Cardiac fibroblast (primary cell): ENCODE results near the gene GOT1.

Experiments
- DNase-seq, 2 donors: peaks; one replicate each; pipeline versions ENCODE4 v3.0.0 to v3.0.0-alpha.2; 2010; ENCODE audit warnings: low read depth in 2 of 2
- H3K4me3 ChIP-seq, 2 donors: replicated peaks in 1 of 2; 1 replicate in 1 of 2; 2 replicates in 1 of 2; pipeline ENCODE4 v1.5.1; 2011; ENCODE audit warnings: low read depth in 2 of 2, low read length in 2 of 2, mild to moderate bottlenecking in 2 of 2, moderate library complexity in 1 of 2
- TF ChIP-seq, protein P1 (sequence below): IDR thresholded peaks from one replicate; pipeline ENCODE4 v1.5.1; 2011; ENCODE audit warnings: low read depth, mild to moderate bottlenecking, low read length, inconsistent platforms

The GOT1 gene

DNA sequence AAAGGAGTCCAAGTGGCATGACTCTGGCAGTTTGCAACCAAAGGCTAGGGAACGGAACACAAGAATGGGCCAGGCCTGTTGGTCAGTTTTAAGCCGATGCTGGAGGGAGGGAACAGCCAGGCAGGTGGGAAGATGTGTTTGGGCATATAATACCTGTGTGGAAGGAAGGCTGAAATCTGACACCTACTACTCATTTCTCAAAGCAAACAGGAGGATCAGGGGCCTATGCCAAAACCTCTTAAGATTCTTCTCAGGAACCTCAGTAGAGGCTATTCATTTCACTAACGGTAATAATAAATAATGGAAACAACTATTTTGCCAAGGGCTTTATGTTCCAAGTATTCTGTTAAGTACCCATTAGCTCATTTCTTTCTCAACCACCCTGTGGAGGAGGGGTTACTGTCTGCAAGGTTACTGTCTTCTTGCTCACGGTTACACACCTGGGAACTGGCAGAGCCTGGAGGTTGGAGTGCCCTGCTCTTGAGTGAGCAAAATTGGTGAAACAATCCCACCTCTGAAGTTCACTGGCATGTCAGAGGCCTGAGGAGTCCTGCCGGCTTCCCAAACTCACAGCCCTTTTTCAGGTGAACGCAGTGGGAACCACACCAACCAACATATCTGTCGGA lies 35.5 kb downstream of the GOT1 start:
- DNase-seq = no peak
- no peak overlapping the region for H3K4me3 ChIP-seq
- TF ChIP-seq, protein P1, sequence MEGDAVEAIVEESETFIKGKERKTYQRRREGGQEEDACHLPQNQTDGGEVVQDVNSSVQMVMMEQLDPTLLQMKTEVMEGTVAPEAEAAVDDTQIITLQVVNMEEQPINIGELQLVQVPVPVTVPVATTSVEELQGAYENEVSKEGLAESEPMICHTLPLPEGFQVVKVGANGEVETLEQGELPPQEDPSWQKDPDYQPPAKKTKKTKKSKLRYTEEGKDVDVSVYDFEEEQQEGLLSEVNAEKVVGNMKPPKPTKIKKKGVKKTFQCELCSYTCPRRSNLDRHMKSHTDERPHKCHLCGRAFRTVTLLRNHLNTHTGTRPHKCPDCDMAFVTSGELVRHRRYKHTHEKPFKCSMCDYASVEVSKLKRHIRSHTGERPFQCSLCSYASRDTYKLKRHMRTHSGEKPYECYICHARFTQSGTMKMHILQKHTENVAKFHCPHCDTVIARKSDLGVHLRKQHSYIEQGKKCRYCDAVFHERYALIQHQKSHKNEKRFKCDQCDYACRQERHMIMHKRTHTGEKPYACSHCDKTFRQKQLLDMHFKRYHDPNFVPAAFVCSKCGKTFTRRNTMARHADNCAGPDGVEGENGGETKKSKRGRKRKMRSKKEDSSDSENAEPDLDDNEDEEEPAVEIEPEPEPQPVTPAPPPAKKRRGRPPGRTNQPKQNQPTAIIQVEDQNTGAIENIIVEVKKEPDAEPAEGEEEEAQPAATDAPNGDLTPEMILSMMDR = no peak

GRCh38 chr10:99394256-99394655 lies 36.2 kb downstream of the GOT1 start:
- no peak overlapping the region for H3K4me3 ChIP-seq
- no peak for DNase-seq
- TF ChIP-seq, protein P1 = no peak

DNA sequence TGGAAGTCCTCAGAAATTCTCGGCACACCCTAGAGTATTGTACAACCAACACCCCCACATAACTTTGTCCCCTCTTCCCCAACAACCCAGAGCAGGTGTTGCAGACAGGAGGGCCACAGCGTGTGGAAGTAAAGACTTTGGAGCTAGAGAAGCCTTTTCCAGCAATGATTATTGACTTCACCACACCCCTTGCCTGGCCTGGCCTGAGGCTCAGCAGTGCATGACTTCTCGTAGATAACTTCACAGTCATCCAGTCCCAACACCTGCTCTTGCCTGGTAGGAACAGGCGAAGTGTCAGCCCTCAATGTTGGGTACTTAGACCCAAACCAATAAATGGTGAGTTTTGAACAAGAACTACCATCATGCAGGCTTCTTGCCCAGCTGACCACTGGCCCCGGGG lies 36.7 kb downstream of the GOT1 start:
- DNase-seq = no peak
- TF ChIP-seq, protein P1 = no peak
- H3K4me3 ChIP-seq = no peak overlapping the region

DNA sequence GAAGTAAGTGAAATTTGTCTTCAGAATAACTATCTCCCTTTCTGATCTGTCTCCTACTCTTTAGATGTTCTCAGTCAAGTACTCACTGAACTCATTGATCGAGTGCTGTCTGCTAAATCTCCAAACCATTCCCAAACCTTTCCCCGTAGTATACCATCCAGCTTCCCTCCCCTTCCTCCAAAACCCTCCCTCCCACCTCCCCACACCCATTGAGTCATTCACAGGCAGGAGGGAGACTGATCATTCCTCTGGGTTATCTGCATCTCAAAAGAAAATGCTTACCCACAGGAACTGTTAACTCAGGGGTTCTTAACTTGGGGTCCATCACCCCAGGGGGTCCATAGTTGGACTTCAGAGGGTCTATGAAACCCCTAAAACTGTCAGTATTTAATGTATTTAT lies 37.4 kb downstream of the GOT1 start:
- TF ChIP-seq, protein P1 = no peak
- H3K4me3 ChIP-seq = no peak overlapping the region
- DNase-seq = no peak

GRCh38 chr10:99391346-99391745 lies 39.1 kb downstream of the GOT1 start:
- TF ChIP-seq, protein P1 = no peak
- H3K4me3 ChIP-seq = no peak overlapping the region
- no peak for DNase-seq

- DNase-seq = no peak
- H3K4me3 ChIP-seq = no peak overlapping the region
- TF ChIP-seq, protein P1 = no peak
Measured at GRCh38 chr10:99389729-99390480, 40.5 kb downstream of the GOT1 start.
